Cardiac fibroblast (primary cell): ENCODE results near the gene PLEK.

Experiments
- DNase-seq, 2 donors: peaks; one replicate each; pipeline versions ENCODE4 v3.0.0 to v3.0.0-alpha.2; 2010; ENCODE audit warnings: low read depth in 2 of 2
- H3K4me3 ChIP-seq, 2 donors: replicated peaks in 1 of 2; 1 replicate in 1 of 2; 2 replicates in 1 of 2; pipeline ENCODE4 v1.5.1; 2011; ENCODE audit warnings: low read depth in 2 of 2, low read length in 2 of 2, mild to moderate bottlenecking in 2 of 2, moderate library complexity in 1 of 2
- TF ChIP-seq, protein P1 (sequence below): IDR thresholded peaks from one replicate; pipeline ENCODE4 v1.5.1; 2011; ENCODE audit warnings: low read depth, mild to moderate bottlenecking, low read length, inconsistent platforms

PLEK gene

DNA sequence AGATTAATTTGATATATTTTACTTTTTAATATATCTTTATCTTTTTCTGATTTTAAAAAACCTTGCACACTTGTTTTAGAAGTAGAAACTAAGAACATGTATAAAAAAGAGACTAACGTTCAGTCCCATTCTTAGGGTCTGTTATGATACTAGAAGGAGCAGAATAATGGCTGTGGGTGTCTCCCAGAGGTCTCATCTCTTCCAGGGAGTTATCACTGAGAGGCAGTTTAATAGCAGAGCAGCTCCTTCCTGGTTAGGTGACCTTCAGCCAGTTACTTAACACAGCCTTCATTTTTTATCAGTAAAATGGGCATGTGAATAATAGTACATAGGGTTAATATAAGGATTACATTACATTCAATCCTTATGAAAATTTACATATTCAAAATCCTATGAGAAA lies 61.4 kb downstream of the PLEK start:
- H3K4me3 ChIP-seq = no peak overlapping the region
- TF ChIP-seq, protein P1, sequence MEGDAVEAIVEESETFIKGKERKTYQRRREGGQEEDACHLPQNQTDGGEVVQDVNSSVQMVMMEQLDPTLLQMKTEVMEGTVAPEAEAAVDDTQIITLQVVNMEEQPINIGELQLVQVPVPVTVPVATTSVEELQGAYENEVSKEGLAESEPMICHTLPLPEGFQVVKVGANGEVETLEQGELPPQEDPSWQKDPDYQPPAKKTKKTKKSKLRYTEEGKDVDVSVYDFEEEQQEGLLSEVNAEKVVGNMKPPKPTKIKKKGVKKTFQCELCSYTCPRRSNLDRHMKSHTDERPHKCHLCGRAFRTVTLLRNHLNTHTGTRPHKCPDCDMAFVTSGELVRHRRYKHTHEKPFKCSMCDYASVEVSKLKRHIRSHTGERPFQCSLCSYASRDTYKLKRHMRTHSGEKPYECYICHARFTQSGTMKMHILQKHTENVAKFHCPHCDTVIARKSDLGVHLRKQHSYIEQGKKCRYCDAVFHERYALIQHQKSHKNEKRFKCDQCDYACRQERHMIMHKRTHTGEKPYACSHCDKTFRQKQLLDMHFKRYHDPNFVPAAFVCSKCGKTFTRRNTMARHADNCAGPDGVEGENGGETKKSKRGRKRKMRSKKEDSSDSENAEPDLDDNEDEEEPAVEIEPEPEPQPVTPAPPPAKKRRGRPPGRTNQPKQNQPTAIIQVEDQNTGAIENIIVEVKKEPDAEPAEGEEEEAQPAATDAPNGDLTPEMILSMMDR = no peak
- no peak for DNase-seq

DNA sequence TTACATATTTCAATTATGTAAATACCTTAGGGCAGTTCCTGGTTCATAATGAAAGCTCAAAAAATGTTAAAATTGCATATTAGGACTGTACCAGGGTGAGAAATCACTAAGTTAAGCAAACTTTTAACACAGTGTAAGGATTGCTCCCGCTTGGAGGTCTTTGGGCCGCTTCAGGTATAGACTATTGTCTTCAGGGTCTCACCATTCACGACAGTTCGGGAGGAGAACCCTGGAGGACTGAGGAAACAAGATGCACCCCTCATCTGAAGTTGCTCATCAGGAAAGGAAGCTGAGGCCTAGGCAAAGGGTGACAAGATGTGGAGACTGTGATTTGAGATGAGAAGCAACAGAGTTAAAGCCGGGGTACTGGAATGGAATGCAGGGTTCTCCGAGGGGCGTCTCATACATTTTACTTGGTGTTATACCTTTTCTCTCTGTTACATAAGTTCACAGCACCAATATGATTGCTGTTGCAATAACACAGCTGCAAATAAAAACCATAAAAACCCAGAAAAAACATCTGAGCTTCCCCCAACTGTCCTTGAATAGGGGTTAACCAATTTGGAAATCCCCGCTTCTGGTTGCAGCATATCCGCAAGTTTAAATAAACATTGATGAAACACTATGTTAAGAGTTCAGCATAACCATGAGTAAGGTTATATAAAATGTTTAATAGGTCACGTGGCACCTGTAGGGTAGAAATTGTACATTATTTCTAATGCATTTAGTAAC lies 61.9 kb downstream of the PLEK start:
- peak in 1 of 2 donors; percentile 52 for DNase-seq
- TF ChIP-seq, protein P1 = no peak
- no peak overlapping the region for H3K4me3 ChIP-seq

DNA sequence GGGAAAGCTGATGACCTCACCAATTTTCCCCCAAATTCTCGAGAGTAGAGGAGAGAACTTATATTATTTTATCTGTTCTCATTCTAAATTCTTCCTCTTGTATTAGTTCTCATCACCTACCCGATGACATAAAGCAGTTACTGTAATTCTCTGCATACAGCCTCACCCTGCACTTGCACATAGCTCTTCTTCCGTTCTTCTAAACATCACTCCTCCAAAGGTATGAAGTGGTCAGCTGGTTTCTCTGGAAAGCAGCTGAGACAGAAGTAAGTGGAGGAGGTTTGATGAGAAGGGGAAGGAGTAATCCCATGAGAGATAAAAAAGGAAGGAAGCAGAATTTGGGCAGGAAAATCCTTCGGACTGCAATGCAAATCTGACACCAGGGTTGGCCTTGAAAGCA lies 63.0 kb downstream of the PLEK start:
- TF ChIP-seq, protein P1 = no peak
- no peak for DNase-seq
- H3K4me3 ChIP-seq = no peak overlapping the region

DNA sequence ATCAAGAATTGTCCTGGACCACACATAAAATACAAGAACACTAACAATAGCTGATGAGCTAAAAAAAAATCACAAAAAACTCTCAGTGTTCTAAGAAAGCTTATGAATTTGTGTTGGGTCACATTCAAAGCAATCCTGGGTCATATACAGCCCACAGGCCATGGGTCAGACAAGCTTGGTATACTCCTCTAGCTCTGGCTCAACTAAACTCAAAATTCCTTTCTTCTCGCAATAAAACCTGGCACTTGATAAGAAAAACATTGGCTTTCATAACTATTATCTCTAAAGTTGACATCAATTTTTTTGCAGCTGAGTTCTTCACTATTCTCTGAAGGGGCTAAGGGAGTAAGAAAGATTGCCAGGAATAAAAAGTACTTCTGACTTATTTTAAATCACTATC lies 63.7 kb downstream of the PLEK start:
- no peak for DNase-seq
- TF ChIP-seq, protein P1 = no peak
- no peak overlapping the region for H3K4me3 ChIP-seq

DNA sequence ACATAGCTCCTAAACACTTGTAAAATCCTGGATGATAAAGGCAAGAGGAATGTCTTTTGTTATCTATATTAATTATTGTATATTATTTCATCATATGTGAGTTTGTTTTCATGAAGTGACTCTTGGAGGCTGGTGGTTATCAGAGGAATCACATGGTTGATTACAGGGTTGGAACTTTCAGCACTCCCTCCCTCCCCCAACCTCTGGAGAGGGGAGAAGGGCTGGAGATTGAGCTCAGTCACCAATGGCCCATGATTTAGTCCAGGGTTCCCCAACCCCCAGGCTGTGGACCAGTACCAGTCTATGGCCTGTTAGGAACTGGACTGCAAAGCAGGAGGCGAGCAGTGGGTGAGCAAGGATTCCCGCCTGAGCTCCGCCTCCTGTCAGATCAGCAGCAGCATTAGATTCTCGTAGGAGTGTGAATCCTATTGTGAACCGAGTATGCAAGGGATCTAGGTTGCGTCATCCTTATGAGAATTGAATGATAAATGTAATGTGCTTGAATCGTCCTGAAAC lies 64.3 kb downstream of the PLEK start:
- no peak overlapping the region for H3K4me3 ChIP-seq
- TF ChIP-seq, protein P1 = no peak
- DNase-seq = peak in 1 of 2 donors; percentile 14

DNA sequence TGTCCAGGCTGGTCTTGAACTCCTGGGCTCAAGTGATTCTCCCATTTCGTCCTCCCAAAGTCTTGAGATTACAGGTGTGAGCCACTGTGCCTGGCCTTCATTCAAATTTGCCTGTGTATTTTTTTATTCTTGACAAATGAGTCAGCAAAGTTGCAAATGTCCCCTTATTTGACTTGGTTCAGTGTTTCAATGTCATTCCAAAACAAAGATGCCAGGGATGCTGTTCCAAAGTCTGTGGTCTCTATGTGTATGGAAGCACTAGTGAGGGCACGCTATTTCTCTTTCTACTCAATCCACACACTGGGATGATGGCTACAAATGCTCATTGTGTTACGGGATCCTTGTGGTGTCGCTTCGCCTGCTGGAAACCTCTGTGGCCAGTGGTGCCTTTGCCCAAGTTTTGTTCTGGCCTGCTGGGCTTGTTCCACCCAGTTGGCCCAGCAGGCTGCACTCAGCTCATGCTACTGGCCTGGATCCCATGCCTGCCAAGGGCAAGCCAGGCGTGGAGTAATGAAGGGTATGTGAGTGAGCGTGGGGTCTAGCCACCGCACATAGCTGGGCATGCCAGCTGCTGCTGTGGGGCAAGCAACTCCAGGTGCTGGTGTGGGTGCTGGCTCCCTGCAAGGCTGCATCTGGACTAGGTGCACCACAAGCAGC lies 66.4 kb downstream of the PLEK start:
- TF ChIP-seq, protein P1 = no peak

More for the DNA sequence above, 66.4 kb downstream of the PLEK start:
- no peak for DNase-seq
- no peak overlapping the region for H3K4me3 ChIP-seq
